Measurements from ENCODE around the gene LRRTM3.

Gene LRRTM3

GRCh38 chr10:67141300-67141699 lies 215.5 kb downstream of the LRRTM3 start:
- no peak for DNase-seq

- no peak for DNase-seq
Measured at GRCh38 chr10:67144530-67144929, 218.7 kb downstream of the LRRTM3 start.

Measured in NCI-H510A treated with DMSO at 0.1 percent for 48 hours (cell line).